HEK293 (cell line): Measurements from ENCODE around the gene RRBP1.

Experiments used
- FEZF1 ChIP-seq: fragments of 450-650 bp; formaldehyde crosslinking; IDR thresholded peaks from 2 replicates; pipeline ENCODE4 v1.5.1; 2016; ENCODE audit warnings: missing biosample characterization, missing genetic modification characterization
- GLI2 ChIP-seq: fragments of 450-650 bp; formaldehyde crosslinking; IDR thresholded peaks from 2 replicates; pipeline ENCODE4; 2017; ENCODE audit warnings: missing biosample characterization, missing genetic modification characterization, low read depth, borderline replicate concordance
- GLIS2 ChIP-seq: fragments of 450-650 bp; formaldehyde crosslinking; IDR thresholded peaks from 2 replicates; pipeline ENCODE4 v1.5.1; 2016; ENCODE audit warnings: missing biosample characterization, missing genetic modification characterization
- HOXD13 ChIP-seq: sonication (generic); formaldehyde crosslinking; IDR thresholded peaks from 2 replicates; pipeline ENCODE4 v1.8.0; 2022; ENCODE audit warnings: missing genetic modification reagents, borderline replicate concordance
- INSM2 ChIP-seq: fragments of 450-650 bp; formaldehyde crosslinking; IDR thresholded peaks from 2 replicates; pipeline ENCODE4 v1.5.1; 2016; ENCODE audit warnings: missing biosample characterization, missing genetic modification characterization
- PRDM1 ChIP-seq: fragments of 450-650 bp; formaldehyde crosslinking; IDR thresholded peaks from 2 replicates; pipeline ENCODE4; 2016; ENCODE audit warnings: missing biosample characterization, missing genetic modification characterization
- TCF7L2 ChIP-seq: IDR thresholded peaks from 2 replicates; pipeline ENCODE4 v1.6.1; 2011; ENCODE audit warnings: low read depth, mild to moderate bottlenecking, inconsistent platforms, low read length, moderate library complexity, borderline replicate concordance
- ZBTB26 ChIP-seq: fragments of 450-650 bp; formaldehyde crosslinking; optimal IDR thresholded peaks from 2 replicates; pipeline ENCODE3; 2016; ENCODE audit warnings: missing biosample characterization, mild to moderate bottlenecking, missing genetic modification characterization
- ZNF121 ChIP-seq: fragments of 450-650 bp; formaldehyde crosslinking; IDR thresholded peaks from 2 replicates; pipeline ENCODE4 v1.5.1; 2016; ENCODE audit warnings: missing biosample characterization, missing genetic modification characterization
- ZNF214 ChIP-seq: fragments of 450-650 bp; formaldehyde crosslinking; IDR thresholded peaks from 2 replicates; pipeline ENCODE4 v1.5.1; 2017; ENCODE audit warnings: missing biosample characterization, mild to moderate bottlenecking, missing genetic modification characterization, borderline replicate concordance
- ZNF391 ChIP-seq: fragments of 450-650 bp; formaldehyde crosslinking; IDR thresholded peaks from 2 replicates; pipeline ENCODE4 v1.5.1; 2016; ENCODE audit warnings: low read depth, missing biosample characterization, missing genetic modification characterization, borderline replicate concordance
- ZNF658 ChIP-seq: fragments of 450-650 bp; formaldehyde crosslinking; IDR thresholded peaks from 2 replicates; pipeline ENCODE4; 2016; ENCODE audit warnings: missing biosample characterization, missing genetic modification characterization
- ZNF670 ChIP-seq: fragments of 450-650 bp; formaldehyde crosslinking; IDR thresholded peaks from 2 replicates; pipeline ENCODE4 v1.5.1; 2016; ENCODE audit warnings: missing biosample characterization, missing genetic modification characterization, low read depth
- ZNF785 ChIP-seq: fragments of 450-650 bp; formaldehyde crosslinking; IDR thresholded peaks from 2 replicates; pipeline ENCODE4 v1.5.1; 2016; ENCODE audit warnings: missing biosample characterization, missing genetic modification characterization
- ZNF830 ChIP-seq: fragments of 450-650 bp; IDR thresholded peaks from 2 replicates; pipeline ENCODE4 v1.5.0; 2018; ENCODE audit warnings: missing biosample characterization, missing genetic modification characterization, low read depth, mild to moderate bottlenecking, moderate library complexity
- ZXDB ChIP-seq: fragments of 450-650 bp; formaldehyde crosslinking; IDR thresholded peaks from 2 replicates; pipeline ENCODE4 v1.5.1; 2016; ENCODE audit warnings: missing biosample characterization, missing genetic modification characterization
- TF ChIP-seq, protein P1 (sequence below): fragments of 450-650 bp; formaldehyde crosslinking; IDR thresholded peaks from 2 replicates; pipeline ENCODE4 v1.5.1; 2016; ENCODE audit warnings: missing biosample characterization, missing genetic modification characterization, borderline replicate concordance
- TF ChIP-seq, protein P2 (sequence below): fragments of 450-650 bp; formaldehyde crosslinking; conservative IDR thresholded peaks from 2 replicates; pipeline ENCODE4 v1.5.1; 2016; ENCODE audit warnings: low read depth, missing biosample characterization, missing genetic modification characterization
- TF ChIP-seq, protein P3 (sequence below): fragments of 450-650 bp; formaldehyde crosslinking; IDR thresholded peaks from 2 replicates; pipeline ENCODE4 v1.5.1; 2017; ENCODE audit warnings: missing biosample characterization, missing genetic modification characterization
- TF ChIP-seq, protein P4 (sequence below): fragments of 450-650 bp; formaldehyde crosslinking; IDR thresholded peaks from 2 replicates; pipeline ENCODE4 v1.5.1; 2016; ENCODE audit warnings: missing biosample characterization, missing genetic modification characterization
- TF ChIP-seq, protein P5 (sequence below): fragments of 450-650 bp; formaldehyde crosslinking; IDR thresholded peaks from 2 replicates; pipeline ENCODE4 v1.5.1; 2016; ENCODE audit warnings: missing biosample characterization, missing genetic modification characterization

RRBP1 gene

GRCh38 chr20:17679941-17680835 is 1.9 kb downstream of the RRBP1 start (continued):
- TF ChIP-seq ZNF214 (tag by site-specific recombination) (no peak), TCF7L2 (no peak), INSM2 (tag by site-specific recombination) (no peak), ZBTB26 (tag by site-specific recombination) (peak; percentile 24), GLI2 (tag by site-specific recombination) (no peak), PRDM1 (tag by site-specific recombination) (no peak; the same call in 1 of the 2 replicates), GLIS2 (peak; percentile 27; the same call in 1 of the 2 replicates), ZNF830 (tag by site-specific recombination) (no peak), ZNF658 (tag by site-specific recombination) (no peak), ZNF670 (no peak), ZNF391 (tag by site-specific recombination) (no peak), ZNF121 (tag by site-specific recombination) (no peak), ZXDB (tag by site-specific recombination) (no peak), FEZF1 (tag by site-specific recombination) (no peak), ZNF785 (tag by site-specific recombination) (no peak), HOXD13 (no peak)
- TF ChIP-seq, protein P1, sequence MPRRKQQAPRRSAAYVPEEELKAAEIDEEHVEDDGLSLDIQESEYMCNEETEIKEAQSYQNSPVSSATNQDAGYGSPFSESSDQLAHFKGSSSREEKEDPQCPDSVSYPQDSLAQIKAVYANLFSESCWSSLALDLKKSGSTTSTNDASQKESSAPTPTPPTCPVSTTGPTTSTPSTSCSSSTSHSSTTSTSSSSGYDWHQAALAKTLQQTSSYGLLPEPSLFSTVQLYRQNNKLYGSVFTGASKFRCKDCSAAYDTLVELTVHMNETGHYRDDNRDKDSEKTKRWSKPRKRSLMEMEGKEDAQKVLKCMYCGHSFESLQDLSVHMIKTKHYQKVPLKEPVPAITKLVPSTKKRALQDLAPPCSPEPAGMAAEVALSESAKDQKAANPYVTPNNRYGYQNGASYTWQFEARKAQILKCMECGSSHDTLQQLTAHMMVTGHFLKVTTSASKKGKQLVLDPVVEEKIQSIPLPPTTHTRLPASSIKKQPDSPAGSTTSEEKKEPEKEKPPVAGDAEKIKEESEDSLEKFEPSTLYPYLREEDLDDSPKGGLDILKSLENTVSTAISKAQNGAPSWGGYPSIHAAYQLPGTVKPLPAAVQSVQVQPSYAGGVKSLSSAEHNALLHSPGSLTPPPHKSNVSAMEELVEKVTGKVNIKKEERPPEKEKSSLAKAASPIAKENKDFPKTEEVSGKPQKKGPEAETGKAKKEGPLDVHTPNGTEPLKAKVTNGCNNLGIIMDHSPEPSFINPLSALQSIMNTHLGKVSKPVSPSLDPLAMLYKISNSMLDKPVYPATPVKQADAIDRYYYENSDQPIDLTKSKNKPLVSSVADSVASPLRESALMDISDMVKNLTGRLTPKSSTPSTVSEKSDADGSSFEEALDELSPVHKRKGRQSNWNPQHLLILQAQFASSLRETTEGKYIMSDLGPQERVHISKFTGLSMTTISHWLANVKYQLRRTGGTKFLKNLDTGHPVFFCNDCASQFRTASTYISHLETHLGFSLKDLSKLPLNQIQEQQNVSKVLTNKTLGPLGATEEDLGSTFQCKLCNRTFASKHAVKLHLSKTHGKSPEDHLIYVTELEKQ: no peak
- TF ChIP-seq, protein P2, sequence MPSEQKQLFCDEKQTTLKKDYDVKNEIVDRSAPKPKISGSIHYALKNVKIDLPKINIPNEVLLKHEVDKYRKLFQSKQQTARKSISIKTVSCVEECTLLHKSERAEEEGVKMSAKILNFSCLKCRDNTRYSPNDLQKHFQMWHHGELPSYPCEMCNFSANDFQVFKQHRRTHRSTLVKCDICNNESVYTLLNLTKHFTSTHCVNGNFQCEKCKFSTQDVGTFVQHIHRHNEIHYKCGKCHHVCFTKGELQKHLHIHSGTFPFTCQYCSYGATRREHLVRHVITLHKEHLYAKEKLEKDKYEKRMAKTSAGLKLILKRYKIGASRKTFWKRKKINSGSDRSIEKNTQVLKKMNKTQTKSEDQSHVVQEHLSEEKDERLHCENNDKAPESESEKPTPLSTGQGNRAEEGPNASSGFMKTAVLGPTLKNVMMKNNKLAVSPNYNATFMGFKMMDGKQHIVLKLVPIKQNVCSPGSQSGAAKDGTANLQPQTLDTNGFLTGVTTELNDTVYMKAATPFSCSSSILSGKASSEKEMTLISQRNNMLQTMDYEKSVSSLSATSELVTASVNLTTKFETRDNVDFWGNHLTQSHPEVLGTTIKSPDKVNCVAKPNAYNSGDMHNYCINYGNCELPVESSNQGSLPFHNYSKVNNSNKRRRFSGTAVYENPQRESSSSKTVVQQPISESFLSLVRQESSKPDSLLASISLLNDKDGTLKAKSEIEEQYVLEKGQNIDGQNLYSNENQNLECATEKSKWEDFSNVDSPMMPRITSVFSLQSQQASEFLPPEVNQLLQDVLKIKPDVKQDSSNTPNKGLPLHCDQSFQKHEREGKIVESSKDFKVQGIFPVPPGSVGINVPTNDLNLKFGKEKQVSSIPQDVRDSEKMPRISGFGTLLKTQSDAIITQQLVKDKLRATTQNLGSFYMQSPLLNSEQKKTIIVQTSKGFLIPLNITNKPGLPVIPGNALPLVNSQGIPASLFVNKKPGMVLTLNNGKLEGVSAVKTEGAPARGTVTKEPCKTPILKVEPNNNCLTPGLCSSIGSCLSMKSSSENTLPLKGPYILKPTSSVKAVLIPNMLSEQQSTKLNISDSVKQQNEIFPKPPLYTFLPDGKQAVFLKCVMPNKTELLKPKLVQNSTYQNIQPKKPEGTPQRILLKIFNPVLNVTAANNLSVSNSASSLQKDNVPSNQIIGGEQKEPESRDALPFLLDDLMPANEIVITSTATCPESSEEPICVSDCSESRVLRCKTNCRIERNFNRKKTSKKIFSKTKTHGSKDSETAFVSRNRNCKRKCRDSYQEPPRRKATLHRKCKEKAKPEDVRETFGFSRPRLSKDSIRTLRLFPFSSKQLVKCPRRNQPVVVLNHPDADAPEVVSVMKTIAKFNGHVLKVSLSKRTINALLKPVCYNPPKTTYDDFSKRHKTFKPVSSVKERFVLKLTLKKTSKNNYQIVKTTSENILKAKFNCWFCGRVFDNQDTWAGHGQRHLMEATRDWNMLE (tag by site-specific recombination): no peak
- TF ChIP-seq, protein P3, sequence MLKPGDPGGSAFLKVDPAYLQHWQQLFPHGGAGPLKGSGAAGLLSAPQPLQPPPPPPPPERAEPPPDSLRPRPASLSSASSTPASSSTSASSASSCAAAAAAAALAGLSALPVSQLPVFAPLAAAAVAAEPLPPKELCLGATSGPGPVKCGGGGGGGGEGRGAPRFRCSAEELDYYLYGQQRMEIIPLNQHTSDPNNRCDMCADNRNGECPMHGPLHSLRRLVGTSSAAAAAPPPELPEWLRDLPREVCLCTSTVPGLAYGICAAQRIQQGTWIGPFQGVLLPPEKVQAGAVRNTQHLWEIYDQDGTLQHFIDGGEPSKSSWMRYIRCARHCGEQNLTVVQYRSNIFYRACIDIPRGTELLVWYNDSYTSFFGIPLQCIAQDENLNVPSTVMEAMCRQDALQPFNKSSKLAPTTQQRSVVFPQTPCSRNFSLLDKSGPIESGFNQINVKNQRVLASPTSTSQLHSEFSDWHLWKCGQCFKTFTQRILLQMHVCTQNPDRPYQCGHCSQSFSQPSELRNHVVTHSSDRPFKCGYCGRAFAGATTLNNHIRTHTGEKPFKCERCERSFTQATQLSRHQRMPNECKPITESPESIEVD (tag by site-specific recombination): no peak
- TF ChIP-seq, protein P4, sequence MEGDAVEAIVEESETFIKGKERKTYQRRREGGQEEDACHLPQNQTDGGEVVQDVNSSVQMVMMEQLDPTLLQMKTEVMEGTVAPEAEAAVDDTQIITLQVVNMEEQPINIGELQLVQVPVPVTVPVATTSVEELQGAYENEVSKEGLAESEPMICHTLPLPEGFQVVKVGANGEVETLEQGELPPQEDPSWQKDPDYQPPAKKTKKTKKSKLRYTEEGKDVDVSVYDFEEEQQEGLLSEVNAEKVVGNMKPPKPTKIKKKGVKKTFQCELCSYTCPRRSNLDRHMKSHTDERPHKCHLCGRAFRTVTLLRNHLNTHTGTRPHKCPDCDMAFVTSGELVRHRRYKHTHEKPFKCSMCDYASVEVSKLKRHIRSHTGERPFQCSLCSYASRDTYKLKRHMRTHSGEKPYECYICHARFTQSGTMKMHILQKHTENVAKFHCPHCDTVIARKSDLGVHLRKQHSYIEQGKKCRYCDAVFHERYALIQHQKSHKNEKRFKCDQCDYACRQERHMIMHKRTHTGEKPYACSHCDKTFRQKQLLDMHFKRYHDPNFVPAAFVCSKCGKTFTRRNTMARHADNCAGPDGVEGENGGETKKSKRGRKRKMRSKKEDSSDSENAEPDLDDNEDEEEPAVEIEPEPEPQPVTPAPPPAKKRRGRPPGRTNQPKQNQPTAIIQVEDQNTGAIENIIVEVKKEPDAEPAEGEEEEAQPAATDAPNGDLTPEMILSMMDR (tag by site-specific recombination): no peak
- TF ChIP-seq, protein P5, sequence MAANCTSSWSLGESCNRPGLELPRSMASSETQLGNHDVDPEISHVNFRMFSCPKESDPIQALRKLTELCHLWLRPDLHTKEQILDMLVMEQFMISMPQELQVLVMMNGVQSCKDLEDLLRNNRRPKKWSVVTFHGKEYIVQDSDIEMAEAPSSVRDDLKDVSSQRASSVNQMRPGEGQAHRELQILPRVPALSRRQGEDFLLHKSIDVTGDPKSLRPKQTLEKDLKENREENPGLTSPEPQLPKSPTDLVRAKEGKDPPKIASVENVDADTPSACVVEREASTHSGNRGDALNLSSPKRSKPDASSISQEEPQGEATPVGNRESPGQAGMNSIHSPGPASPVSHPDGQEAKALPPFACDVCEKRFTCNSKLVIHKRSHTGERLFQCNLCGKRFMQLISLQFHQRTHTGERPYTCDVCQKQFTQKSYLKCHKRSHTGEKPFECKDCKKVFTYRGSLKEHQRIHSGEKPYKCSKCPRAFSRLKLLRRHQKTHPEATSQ (tag by site-specific recombination): no peak
